Right renal pelvis (tissue), 4 donors: Measurements from ENCODE around the gene IQCF2. TPM values are rescaled to one million over a fixed set of nuclear protein-coding genes. Genes with fewer than 3 reads are reported as not detected.
"Not testable (repeated sequence)": the region's sequence is repeated elsewhere in the genome, so short reads cannot be mapped to it uniquely, and the experiment has no call there.

Source experiments
- DNase-seq, 4 donors: peaks; one replicate each; pipeline ENCODE4 v3.0.0-alpha.2; 2013; ENCODE audit warnings: low read depth in 4 of 4, low spot score in 3 of 4, missing footprints in 1 of 4
- polyA plus RNA-seq, 4 donors: library from polyadenylated mRNA; unstranded; fragments of 120-200 nt; gene quantifications; one replicate each; pipeline ENCODE4 v1.2.1, GENCODE V29; 2013; ENCODE audit not compliant: insufficient read length in 4 of 4

The IQCF2 gene
- polyA plus RNA-seq, 4 donors, result not detected

- DNase-seq, result no peak
Measured at GRCh38 chr3:51875501-51875900, 14.1 kb downstream of the IQCF2 start, which contains the start of gene IQCF5. Gene IQCF5, minus strand, starts transcription at chr3:51875601. Its CDS starts 70 bp downstream, at chr3:51875531.

GRCh38 chr3:51876186-51876585, 14.8 kb downstream of the IQCF2 start:
- no peak for DNase-seq

DNA sequence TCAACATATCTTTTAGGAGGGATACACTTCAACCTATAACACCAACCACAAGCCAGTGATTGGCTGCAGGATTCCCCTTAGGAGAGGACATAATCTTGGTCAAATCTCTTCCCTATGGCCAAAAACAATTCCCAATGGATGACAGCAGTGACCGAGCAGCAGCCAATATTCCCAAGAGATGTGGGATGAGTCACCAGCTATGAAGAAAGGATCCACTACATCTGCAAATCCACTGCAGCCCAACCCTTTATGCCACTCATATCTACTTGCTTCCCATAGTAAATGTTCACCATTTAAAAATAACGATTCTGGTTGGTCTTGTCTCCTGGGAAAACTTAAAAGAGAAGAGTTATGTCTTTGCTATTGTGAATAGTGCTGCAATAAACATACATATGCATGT, 18.5 kb downstream of the IQCF2 start:
- no peak for DNase-seq

- DNase-seq, result no peak
Measured at GRCh38 chr3:51886447-51886846, 25.0 kb downstream of the IQCF2 start.

GRCh38 chr3:51887620-51888019, 26.2 kb downstream of the IQCF2 start:
- DNase-seq, result no peak

- no peak for DNase-seq
Measured at GRCh38 chr3:51888463-51889105, 27.2 kb downstream of the IQCF2 start.

GRCh38 chr3:51891242-51892039, 30.0 kb downstream of the IQCF2 start:
- no peak for DNase-seq

- DNase-seq, result no peak
Measured at GRCh38 chr3:51894391-51894790, 33.0 kb downstream of the IQCF2 start.

GRCh38 chr3:51894939-51895338, 33.5 kb downstream of the IQCF2 start:
- DNase-seq, result no peak

GRCh38 chr3:51896607-51897305, 35.3 kb downstream of the IQCF2 start:
- no peak for DNase-seq

DNA sequence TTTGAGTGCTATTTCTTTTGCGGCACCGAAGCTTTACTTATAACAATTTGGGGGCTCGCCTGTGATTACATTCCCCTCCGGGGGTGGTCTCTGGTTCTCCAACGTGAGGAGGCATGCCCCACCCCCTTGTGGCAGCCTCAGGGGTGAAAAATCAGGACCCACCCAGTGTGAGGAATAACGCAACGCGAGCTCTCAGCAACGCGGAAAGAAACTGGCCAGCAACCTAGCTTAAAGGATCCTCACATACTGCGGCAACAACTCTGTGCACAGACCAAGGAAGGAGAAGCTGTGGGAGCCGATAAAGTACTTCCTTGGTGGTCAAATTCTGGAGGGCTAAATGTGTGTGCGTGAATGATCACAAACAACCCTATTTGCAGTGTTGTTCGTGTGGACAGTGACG, 36.0 kb downstream of the IQCF2 start:
- no peak for DNase-seq

DNA sequence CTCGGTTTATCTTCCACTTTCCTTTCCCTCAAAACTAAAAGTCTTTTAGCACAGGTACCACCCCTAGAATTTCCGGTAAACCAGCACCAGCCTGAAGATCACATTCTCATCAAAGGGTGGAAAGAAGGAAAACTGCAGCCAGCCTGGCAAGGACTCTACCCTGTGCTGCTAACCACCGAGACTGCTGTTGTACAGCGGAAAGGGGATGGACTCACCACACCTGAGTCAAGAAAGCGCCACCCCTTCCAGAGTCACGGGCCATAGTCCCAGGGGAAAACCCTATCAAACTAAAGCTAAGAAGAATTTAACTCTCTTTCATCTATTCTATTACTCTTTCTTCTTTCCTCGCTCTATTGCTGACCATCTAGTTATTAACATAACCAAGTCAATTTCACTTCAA, 38.6 kb downstream of the IQCF2 start:
- DNase-seq, result not testable (repeated sequence)

DNA sequence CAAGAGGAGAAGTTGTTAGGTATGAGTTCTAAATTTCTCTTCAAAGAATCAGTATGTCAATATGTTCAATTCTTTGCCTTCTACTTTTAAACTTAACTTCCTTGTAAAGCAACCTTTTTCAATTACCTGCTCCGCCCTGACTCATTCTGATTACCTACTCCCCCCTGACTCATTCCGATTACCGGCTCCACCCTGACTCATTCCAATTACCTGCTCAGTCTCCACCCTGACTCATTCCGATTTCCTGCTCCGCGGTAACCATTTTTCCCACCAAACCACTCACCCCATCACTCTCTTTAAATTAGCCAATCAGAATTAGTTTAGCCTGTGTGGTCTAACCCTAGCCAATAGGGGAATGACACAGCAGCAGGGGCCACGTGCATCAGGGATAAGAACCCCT, 40.9 kb downstream of the IQCF2 start:
- not testable (repeated sequence) for DNase-seq

- no peak for DNase-seq
Measured at GRCh38 chr3:51904034-51904823, 42.8 kb downstream of the IQCF2 start.

GRCh38 chr3:51908026-51908425, 46.6 kb downstream of the IQCF2 start:
- DNase-seq, result no peak

Other genes with a start within 250 kb of the IQCF2 start
- gene TEX264, start 190.4 kb upstream of the IQCF2 start, polyA plus RNA-seq, result 10 to 100 TPM; 59.2 to 70.5 (median 65.1) TPM
- gene GRM2, start 154.5 kb upstream of the IQCF2 start, polyA plus RNA-seq, result under 1 TPM; 0.46 to 0.69 (median 0.62) TPM
- gene IQCF6, start 82.4 kb upstream of the IQCF2 start, polyA plus RNA-seq, result not detected
- gene IQCF5, start 14.0 kb downstream of the IQCF2 start, polyA plus RNA-seq, result not detected
- not detected for gene IQCF1, start 41.7 kb downstream of the IQCF2 start, polyA plus RNA-seq
- 10 to 100 TPM; 17.6 to 22.6 (median 19.9) TPM for gene RRP9, start 80.3 kb downstream of the IQCF2 start, polyA plus RNA-seq
- gene PARP3, start 80.7 kb downstream of the IQCF2 start, polyA plus RNA-seq, result 10 to 100 TPM; 16.0 to 19.6 (median 17.2) TPM
- gene GPR62, start 93.8 kb downstream of the IQCF2 start, polyA plus RNA-seq, result under 1 TPM; 0.30 to 0.68 (median 0.40) TPM
- gene PCBP4, start 105.8 kb downstream of the IQCF2 start, polyA plus RNA-seq, result 10 to 100 TPM; 53.6 to 68.2 (median 56.2) TPM
- gene ABHD14B, start 112.4 kb downstream of the IQCF2 start, polyA plus RNA-seq, result 10 to 100 TPM; 80.5 to 95.6 (median 90.7) TPM
- 10 to 100 TPM; 24.1 to 34.7 (median 26.9) TPM for gene ABHD14A, start 113.4 kb downstream of the IQCF2 start, polyA plus RNA-seq
- gene ACY1, start 121.9 kb downstream of the IQCF2 start, polyA plus RNA-seq, result 100 to 1,000 TPM; 102 to 142 (median 115) TPM
- 1,000 to 10,000 TPM; 1,532 to 1,899 (median 1,617) TPM for gene RPL29, start 134.3 kb downstream of the IQCF2 start, polyA plus RNA-seq
- gene DUSP7, start 195.0 kb downstream of the IQCF2 start, polyA plus RNA-seq, result 10 to 100 TPM; 16.7 to 20.0 (median 18.4) TPM